OCI-LY1 (cell line): ENCODE results near the gene SCYGR3.

ENCODE experiments used
- H2AFZ ChIP-seq: fragments of 200-600 bp; sonication (generic), shearing (Covaris generic); 2 replicates; pipeline ENCODE4 v1.6.0; 2014; ENCODE audit warnings: antibody characterized with exemption, mild to moderate bottlenecking, low read length
- H3F3A ChIP-seq: fragments of 200-600 bp; sonication (generic), shearing (Covaris generic); 2 replicates; pipeline ENCODE4 v1.6.0; 2014; ENCODE audit warnings: mild to moderate bottlenecking, antibody characterized with exemption, low read length, moderate library complexity; ENCODE audit not compliant: insufficient read depth
- H3K27ac ChIP-seq: fragments of 200-600 bp; sonication (generic); 2 replicates; pipeline ENCODE4 v1.5.1; 2014; ENCODE audit warnings: low read length, mixed run types, mild to moderate bottlenecking, low read depth; ENCODE audit not compliant: poor library complexity, severe bottlenecking
- H3K27me3 ChIP-seq: fragments of 200-600 bp; sonication (generic); 2 replicates; pipeline ENCODE4 v1.6.0; 2014; ENCODE audit warnings: antibody characterized with exemption, mild to moderate bottlenecking, low read length, moderate library complexity; ENCODE audit not compliant: insufficient read depth
- H3K36me3 ChIP-seq: fragments of 200-600 bp; sonication (generic); 2 replicates; pipeline ENCODE4 v1.6.1; 2014; ENCODE audit warnings: mild to moderate bottlenecking, antibody characterized with exemption, low read length, moderate library complexity, mixed read lengths; ENCODE audit not compliant: insufficient read depth
- H3K4me1 ChIP-seq: fragments of 200-600 bp; sonication (generic); 2 replicates; pipeline ENCODE4 v1.5.1; 2014; ENCODE audit warnings: mild to moderate bottlenecking, low read length, moderate library complexity; ENCODE audit not compliant: insufficient read depth, severe bottlenecking
- H3K4me2 ChIP-seq: fragments of 200-600 bp; sonication (generic), shearing (Covaris generic); 2 replicates; pipeline ENCODE4 v1.6.1; 2014; ENCODE audit warnings: low read length
- H3K4me3 ChIP-seq: fragments of 200-600 bp; sonication (generic); 2 replicates; pipeline ENCODE4 v1.5.1; 2014; ENCODE audit warnings: low read length, low read depth, mild to moderate bottlenecking, mixed read lengths; ENCODE audit not compliant: poor library complexity, severe bottlenecking
- H3K79me2 ChIP-seq: fragments of 200-600 bp; shearing (Covaris generic); 2 replicates; pipeline ENCODE4 v1.6.1; 2016; ENCODE audit warnings: mixed run types, low read length, mixed read lengths; ENCODE audit not compliant: insufficient read depth
- H3K9ac ChIP-seq: fragments of 200-600 bp; sonication (generic), shearing (Covaris generic); 2 replicates; pipeline ENCODE4 v1.6.1; 2014; ENCODE audit warnings: mild to moderate bottlenecking, low read length, mixed read lengths
- H3K9me2 ChIP-seq: fragments of 200-600 bp; sonication (generic), shearing (Covaris generic); 2 replicates; pipeline ENCODE4 v1.6.1; 2014; ENCODE audit warnings: low read depth, mild to moderate bottlenecking, low read length, mixed read lengths
- H3K9me3 ChIP-seq: fragments of 200-600 bp; shearing (Covaris generic); 2 replicates; pipeline ENCODE4 v1.6.1; 2014; ENCODE audit warnings: low read length, mixed read lengths
- H4K20me1 ChIP-seq: fragments of 200-600 bp; sonication (generic), shearing (Covaris generic); 2 replicates; pipeline ENCODE4 v1.6.0; 2016; ENCODE audit warnings: mild to moderate bottlenecking, low read length; ENCODE audit not compliant: insufficient read depth
- EZH2 ChIP-seq: fragments of 200-600 bp; sonication (generic), shearing (Covaris generic); IDR thresholded peaks from 2 replicates; pipeline ENCODE4 v1.8.0; 2017; ENCODE audit warnings: borderline replicate concordance, mixed run types, mild to moderate bottlenecking, antibody characterized with exemption, low read length, moderate library complexity, mixed read lengths
- TF ChIP-seq, protein P1 (sequence below): fragments of 200-600 bp; sonication (generic), shearing (Covaris generic); IDR thresholded peaks from 2 replicates; pipeline ENCODE4 v1.5.1; 2017; ENCODE audit warnings: mild to moderate bottlenecking, antibody characterized with exemption, low read length, moderate library complexity, mixed read lengths

The SCYGR3 gene

DNA sequence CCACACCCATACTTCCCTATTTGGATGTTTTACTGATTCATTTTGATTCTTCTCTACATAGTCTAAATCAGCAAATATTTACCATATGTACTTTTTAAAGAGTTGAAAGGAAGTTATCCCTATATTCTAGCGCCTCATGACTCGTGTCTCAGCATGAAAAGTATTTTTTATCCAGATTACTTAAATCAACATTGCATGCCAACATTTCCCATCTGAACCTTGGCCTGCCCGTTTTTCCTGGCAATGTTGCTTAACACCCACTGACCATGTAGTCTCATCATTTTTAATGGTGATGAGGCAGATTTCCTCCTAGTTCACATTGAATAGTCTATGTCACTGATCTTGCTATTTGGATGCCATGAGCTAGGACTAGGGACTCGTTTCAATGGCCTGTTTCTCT is 38.8 kb upstream of the SCYGR3 start:
- TF ChIP-seq EZH2 = no peak
- TF ChIP-seq, protein P1, sequence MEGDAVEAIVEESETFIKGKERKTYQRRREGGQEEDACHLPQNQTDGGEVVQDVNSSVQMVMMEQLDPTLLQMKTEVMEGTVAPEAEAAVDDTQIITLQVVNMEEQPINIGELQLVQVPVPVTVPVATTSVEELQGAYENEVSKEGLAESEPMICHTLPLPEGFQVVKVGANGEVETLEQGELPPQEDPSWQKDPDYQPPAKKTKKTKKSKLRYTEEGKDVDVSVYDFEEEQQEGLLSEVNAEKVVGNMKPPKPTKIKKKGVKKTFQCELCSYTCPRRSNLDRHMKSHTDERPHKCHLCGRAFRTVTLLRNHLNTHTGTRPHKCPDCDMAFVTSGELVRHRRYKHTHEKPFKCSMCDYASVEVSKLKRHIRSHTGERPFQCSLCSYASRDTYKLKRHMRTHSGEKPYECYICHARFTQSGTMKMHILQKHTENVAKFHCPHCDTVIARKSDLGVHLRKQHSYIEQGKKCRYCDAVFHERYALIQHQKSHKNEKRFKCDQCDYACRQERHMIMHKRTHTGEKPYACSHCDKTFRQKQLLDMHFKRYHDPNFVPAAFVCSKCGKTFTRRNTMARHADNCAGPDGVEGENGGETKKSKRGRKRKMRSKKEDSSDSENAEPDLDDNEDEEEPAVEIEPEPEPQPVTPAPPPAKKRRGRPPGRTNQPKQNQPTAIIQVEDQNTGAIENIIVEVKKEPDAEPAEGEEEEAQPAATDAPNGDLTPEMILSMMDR = no peak
- no peak overlapping the region for H2AFZ ChIP-seq
- no peak overlapping the region for H3K4me2 ChIP-seq
- no peaks in the 10 kb centered on the region for H3K9me3 ChIP-seq
- no peaks in the 10 kb centered on the region for H3K9me2 ChIP-seq
- H3K36me3 ChIP-seq = no peaks in the 10 kb centered on the region
- H3K9ac ChIP-seq = no peak overlapping the region
- no peaks in the 10 kb centered on the region for H4K20me1 ChIP-seq
- peaks cover 5% of the 10 kb centered on the region; the same call in 1 of the 2 replicates for H3K27me3 ChIP-seq
- no peaks in the 10 kb centered on the region for H3K79me2 ChIP-seq
- no peaks in the 10 kb centered on the region for H3F3A ChIP-seq
- H3K27ac ChIP-seq = no peak overlapping the region
- H3K4me3 ChIP-seq = no peak overlapping the region
- H3K4me1 ChIP-seq = no peaks in the 10 kb centered on the region

DNA sequence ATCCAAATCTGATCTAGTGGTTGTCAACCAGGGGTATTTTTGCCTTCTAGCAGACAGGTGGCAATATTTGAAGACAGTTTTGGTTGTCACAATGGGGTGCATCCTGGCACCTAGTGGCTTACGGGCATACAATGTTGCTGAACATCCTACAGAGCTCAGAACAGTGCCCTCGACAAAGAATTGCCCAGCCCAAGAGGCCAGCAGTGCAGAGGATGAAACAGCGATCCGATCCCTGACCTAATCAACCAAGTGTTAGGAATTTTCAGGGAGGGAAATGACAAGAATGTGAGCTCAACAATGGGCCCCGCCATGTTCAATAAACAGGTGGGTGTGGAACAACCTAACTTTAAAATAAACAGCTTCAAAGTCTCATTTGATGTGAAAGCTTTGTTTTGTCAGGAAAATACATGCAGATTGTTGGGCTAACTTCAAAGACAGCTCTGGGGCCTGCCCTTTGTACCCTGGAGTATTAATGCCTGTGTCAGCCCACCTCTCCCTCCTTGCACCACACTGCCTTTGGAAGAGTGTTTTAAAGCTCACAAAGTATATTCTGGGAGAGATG is 29.4 kb upstream of the SCYGR3 start:
- H3K79me2 ChIP-seq = no peaks in the 10 kb centered on the region
- no peaks in the 10 kb centered on the region for H3K27me3 ChIP-seq
- no peak overlapping the region for H3K4me2 ChIP-seq
- no peak overlapping the region for H3K27ac ChIP-seq
- no peaks in the 10 kb centered on the region for H3K9me3 ChIP-seq
- H3K4me3 ChIP-seq = no peak overlapping the region
- no peak overlapping the region for H2AFZ ChIP-seq
- H3K36me3 ChIP-seq = no peaks in the 10 kb centered on the region
- TF ChIP-seq, protein P1 = no peak
- no peak for TF ChIP-seq EZH2
- no peaks in the 10 kb centered on the region for H3K4me1 ChIP-seq
- no peaks in the 10 kb centered on the region; the same call in 1 of the 2 replicates for H3F3A ChIP-seq
- no peak overlapping the region for H3K9ac ChIP-seq
- H3K9me2 ChIP-seq = no peaks in the 10 kb centered on the region
- no peaks in the 10 kb centered on the region for H4K20me1 ChIP-seq

DNA sequence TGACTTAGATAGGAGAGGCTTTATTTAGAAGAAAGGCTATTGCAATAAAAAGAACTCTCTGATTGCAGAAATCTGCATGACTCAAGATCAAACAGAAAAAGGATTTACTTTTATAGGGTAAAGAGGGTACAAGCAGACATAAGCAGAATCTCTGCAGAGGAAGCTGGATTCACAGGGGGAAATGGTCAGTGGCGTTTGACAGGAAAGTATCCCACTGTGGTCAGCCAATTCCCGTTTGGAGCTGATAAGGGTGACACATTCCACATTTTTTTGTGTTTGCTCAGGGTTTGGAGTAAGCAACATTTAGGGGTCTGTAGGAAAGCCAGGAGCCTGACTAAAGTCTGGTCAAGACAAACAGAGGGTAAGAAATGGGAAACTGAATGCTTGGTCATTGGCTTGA is 28.0 kb upstream of the SCYGR3 start:
- TF ChIP-seq, protein P1 = no peak
- no peak for TF ChIP-seq EZH2
- no peaks in the 10 kb centered on the region; the same call in 1 of the 2 replicates for H3F3A ChIP-seq
- no peaks in the 10 kb centered on the region for H3K36me3 ChIP-seq
- H3K79me2 ChIP-seq = no peaks in the 10 kb centered on the region
- no peak overlapping the region for H3K4me3 ChIP-seq
- no peak overlapping the region for H2AFZ ChIP-seq
- no peaks in the 10 kb centered on the region for H3K4me1 ChIP-seq
- no peaks in the 10 kb centered on the region for H3K27me3 ChIP-seq
- H4K20me1 ChIP-seq = no peaks in the 10 kb centered on the region
- no peak overlapping the region for H3K4me2 ChIP-seq
- H3K9me3 ChIP-seq = no peaks in the 10 kb centered on the region
- no peak overlapping the region for H3K27ac ChIP-seq
- no peaks in the 10 kb centered on the region for H3K9me2 ChIP-seq
- no peak overlapping the region for H3K9ac ChIP-seq
